H1 (cell line): ENCODE results near the gene RABL6. TPM values are rescaled to one million over a fixed set of nuclear protein-coding genes. Genes with fewer than 3 reads are reported as not detected.

Experiments used
- EGR1 ChIP-seq: IDR thresholded peaks from 2 replicates; pipeline ENCODE4 v1.6.1; 2011; ENCODE audit warnings: low read depth, low read length, borderline replicate concordance
- polyA plus RNA-seq, 7 experiments: library from polyadenylated mRNA; depleted of rRNA in 3 of 7; stranded (reverse) in 5 of 7; unstranded in 2 of 7; fragments of >200 nt in 5 of 7; fragments of 200-250 nt in 2 of 7; gene quantifications; 1 replicate in 5 of 7; 2 replicates in 1 of 7; 4 replicates in 1 of 7; pipeline versions ENCODE4 v1.2.1 to v1.2.3, GENCODE V29; 2011 to 2013; ENCODE audit warnings: missing spikeins in 2 of 7, mixed read lengths in 2 of 7
- total RNA-seq: library from RNA; stranded (reverse); fragmentation: NEBNext Ultra II Directional; extraction: Animal tissue kit (Norgen Biotek cat#: 25700); gene quantifications from 2 replicates; pipeline ENCODE4 v1.2.1, GENCODE V29; 2021

Gene RABL6
- total and polyA plus RNA-seq, 2 of the 8 experiments (the other 6 are each of a cell fraction or from before 2014, with no cell fraction given) = 70.1 to 130 TPM

GRCh38 chr9:136808806-136809158 lies 1.0 kb downstream of the RABL6 start (continued):
- TF ChIP-seq EGR1 = no peak
